Bone marrow (tissue), 2 donors: Measurements from ENCODE around the gene SRGAP2C.
"Not testable (repeated sequence)": the region's sequence is repeated elsewhere in the genome, so short reads cannot be mapped to it uniquely, and the experiment has no call there.

Experiments
- DNase-seq, 2 donors: peaks; one replicate each; lab custom pipeline; 2025; lab: John Stamatoyannopoulos, UW

SRGAP2C gene

GRCh38 chr1:121423956-121424355 is 239.2 kb downstream of the SRGAP2C start:
- DNase-seq, result not testable (repeated sequence)

GRCh38 chr1:121433517-121433916 is 248.7 kb downstream of the SRGAP2C start:
- not testable (repeated sequence) for DNase-seq

DNA sequence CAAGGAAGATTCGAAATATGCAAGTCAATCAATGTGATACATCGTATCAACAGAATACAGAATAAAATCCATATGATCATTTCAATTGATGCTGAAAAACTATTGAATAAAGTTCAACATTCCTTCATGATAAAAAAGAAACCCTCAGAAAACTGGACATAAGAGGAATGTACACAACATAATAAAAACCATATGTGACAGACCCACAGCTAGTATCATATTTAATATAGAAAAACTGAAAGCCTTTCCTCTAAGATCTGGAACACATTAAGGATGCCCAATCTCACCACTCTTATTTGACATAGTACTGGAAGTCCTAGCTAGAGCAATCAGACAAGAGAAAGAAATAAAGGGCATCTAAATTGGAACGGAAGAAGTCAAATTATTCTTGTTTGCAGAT is 254.1 kb downstream of the SRGAP2C start:
- DNase-seq, result not testable (repeated sequence)

GRCh38 chr1:121440993-121441392 is 256.2 kb downstream of the SRGAP2C start:
- DNase-seq, result no peak
